AG04449 (cell line): ENCODE data around the gene RSPO1.

Experiments
- CTCF ChIA-PET: fragments of 350-600 bp; formaldehyde crosslinking; extraction: SDS; loops from one replicate; lab custom pipeline; 2021; ENCODE audit warnings: antibody characterized with exemption; lab: Yijun Ruan, JAX
- POLR2A ChIA-PET: fragments of 400-600, 350-600 bp; formaldehyde crosslinking; extraction: SDS; loops from one replicate; lab custom pipeline; 2020; ENCODE audit warnings: antibody characterized with exemption, inconsistent platforms; lab: Yijun Ruan, JAX
- DNase-seq: peaks from one replicate; pipeline ENCODE4 v3.0.0-alpha.2; 2010; ENCODE audit warnings: low read depth, low spot score
- H3K4me3 ChIP-seq: 2 replicates; pipeline ENCODE4 v1.5.1; 2011; ENCODE audit warnings: low read depth, mild to moderate bottlenecking, control low read depth, low read length
- CTCF ChIP-seq: IDR thresholded peaks from one replicate; pipeline ENCODE4 v1.5.1; 2011; ENCODE audit warnings: mild to moderate bottlenecking, moderate library complexity, low read length, control low read depth, inconsistent platforms; ENCODE audit not compliant: insufficient read depth; ENCODE audit errors: missing control alignments

Gene RSPO1

GRCh38 chr1:37609002-37609401 is 25.7 kb downstream of the RSPO1 start:
- POLR2A ChIA-PET: no interaction called here
- CTCF ChIA-PET: interaction anchor here (1.5 to 14.5 kb wide), 2 partner anchors 9 to 70 kb away, joined by 13 to 382 read pairs; no protein-coding TSS in a partner anchor
- no peak overlapping the region for H3K4me3 ChIP-seq
- no peak for TF ChIP-seq CTCF
- no peak for DNase-seq

- ChIA-PET CTCF (interaction anchor here (1.1 to 14.5 kb wide), 4 partner anchors 7 to 72 kb away, joined by 3 to 382 read pairs (median 6); partner anchors contain the start of gene GNL2), POLR2A (no interaction called here)
- H3K4me3 ChIP-seq: no peak overlapping the region
- no peak for TF ChIP-seq CTCF
- DNase-seq: peak; percentile 16
Measured at GRCh38 chr1:37606481-37607263, 28.0 kb downstream of the RSPO1 start.

- ChIA-PET POLR2A (no interaction called here), CTCF (interaction anchor here (1.1 to 14.5 kb wide), 4 partner anchors 7 to 73 kb away, joined by 4 to 382 read pairs (median 6); partner anchors contain the start of gene GNL2)
- no peak for TF ChIP-seq CTCF
- H3K4me3 ChIP-seq: no peak overlapping the region
- DNase-seq: no peak
Measured at GRCh38 chr1:37605806-37606474, 28.8 kb downstream of the RSPO1 start.

- DNase-seq: no peak
- TF ChIP-seq CTCF: no peak
- ChIA-PET CTCF (interaction anchor here (1.3 to 14.5 kb wide), 4 partner anchors 9 to 74 kb away, joined by 5 to 382 read pairs (median 12); partner anchors contain the start of gene GNL2), POLR2A (no interaction called here)
- H3K4me3 ChIP-seq: no peak overlapping the region
Measured at GRCh38 chr1:37605061-37605650, 29.5 kb downstream of the RSPO1 start.

GRCh38 chr1:37602750-37603694 is 31.7 kb downstream of the RSPO1 start:
- no peak overlapping the region for H3K4me3 ChIP-seq
- CTCF ChIA-PET: interaction anchor here (0.7 to 14.5 kb wide), 29 partner anchors 9 to 1231 kb away, joined by 3 to 382 read pairs (median 5); partner anchors contain the start of gene CDCA8
- TF ChIP-seq CTCF: peak; percentile 59
- POLR2A ChIA-PET: no interaction called here
- DNase-seq: no peak
